B cell (primary cell): ENCODE results near the gene DFFA. TPM values are rescaled to one million over a fixed set of nuclear protein-coding genes. Genes with fewer than 3 reads are reported as not detected.

Experiments used
- ATAC-seq: fragments of 200-7000 bp; cut with Tn5 transposase; one replicate; pipeline ENCODE4 v1.10.0; 2021; ENCODE audit warnings: low read depth, mild to moderate bottlenecking, moderate number of reproducible peaks, moderate library complexity
- CTCF ChIA-PET: fragments of 350-600 bp; sonication (Branson Sonifier 250); formaldehyde crosslinking; loops from one replicate; lab custom pipeline; 2021; ENCODE audit warnings: antibody characterized with exemption, inconsistent platforms; lab: Charles Lee
- POLR2A ChIA-PET: fragments of 350-600 bp; sonication (Branson Sonifier 250); formaldehyde crosslinking; loops from one replicate; lab custom pipeline; 2021; ENCODE audit warnings: antibody characterized with exemption; lab: Charles Lee
- DNase-seq: peaks from one replicate; pipeline ENCODE4 v3.0.0; 2013
- H2AFZ ChIP-seq: 2 replicates; pipeline ENCODE4 v1.6.1; 2012; ENCODE audit warnings: mild to moderate bottlenecking, low read depth, low read length; ENCODE audit not compliant: insufficient read depth, poor library complexity, severe bottlenecking
- H3K27ac ChIP-seq, 2 donors: 1 replicate in 1 of 2; 2 replicates in 1 of 2; pipeline ENCODE4 v1.5.1; 2012 to 2013; ENCODE audit warnings: low read length in 2 of 2, mild to moderate bottlenecking in 2 of 2, moderate library complexity in 1 of 2
- H3K27me3 ChIP-seq, 4 experiments: fragments of 200-600 bp in 1 of 4; sonication (generic) in 1 of 4; replicated peaks in 1 of 4; 1 replicate in 2 of 4; 2 replicates in 2 of 4; pipeline versions ENCODE4 v1.6.1 to v1.7.0; 2013 to 2016; ENCODE audit warnings: low read length in 3 of 4, mild to moderate bottlenecking in 2 of 4, mixed read lengths in 1 of 4, moderate library complexity in 1 of 4; ENCODE audit not compliant: insufficient read depth in 4 of 4, control insufficient read depth in 3 of 4; ENCODE audit errors: control extremely low read depth in 1 of 4
- H3K36me3 ChIP-seq, 2 experiments: replicated peaks in 1 of 2; 1 replicate in 1 of 2; 2 replicates in 1 of 2; pipeline versions ENCODE4 v1.6.1 to v1.7.1; 2013; ENCODE audit warnings: low read length in 1 of 2; ENCODE audit not compliant: insufficient read depth in 2 of 2, control insufficient read depth in 1 of 2; ENCODE audit errors: control extremely low read depth in 1 of 2, extremely low read depth in 1 of 2
- H3K4me1 ChIP-seq, 2 donors: fragments of 200-600 bp in 1 of 2; sonication (generic) in 1 of 2; 1 replicate in 1 of 2; 2 replicates in 1 of 2; pipeline versions ENCODE4 v1.5.1 to v1.6.1; 2013 to 2017; ENCODE audit warnings: low read length in 2 of 2; ENCODE audit not compliant: control insufficient read depth in 2 of 2, insufficient read depth in 2 of 2
- H3K4me2 ChIP-seq: replicated peaks from 2 replicates; pipeline ENCODE3; 2012; ENCODE audit warnings: mild to moderate bottlenecking, low read depth, low read length; ENCODE audit not compliant: poor library complexity, severe bottlenecking
- H3K4me3 ChIP-seq, 5 experiments: fragments of 200-600 bp in 1 of 5; sonication (generic) in 1 of 5; 1 replicate in 3 of 5; 2 replicates in 2 of 5; pipeline versions ENCODE4 v1.5.1 to v1.7.0; 2011 to 2016; ENCODE audit warnings: low read length in 4 of 5, mild to moderate bottlenecking in 4 of 5, low read depth in 2 of 5, control low read depth in 1 of 5, moderate library complexity in 1 of 5; ENCODE audit not compliant: insufficient read depth in 1 of 5; ENCODE audit errors: control extremely low read depth in 1 of 5, extremely low read depth in 1 of 5
- H3K79me2 ChIP-seq: fragments of 200-600 bp; sonication (generic); one replicate; pipeline ENCODE4 v1.6.0; 2016; ENCODE audit warnings: low read length; ENCODE audit not compliant: control insufficient read depth, insufficient read depth
- H3K9ac ChIP-seq: fragments of 200-600 bp; sonication (generic); 2 replicates; pipeline ENCODE4 v1.6.1; 2017; ENCODE audit warnings: mild to moderate bottlenecking, low read length, moderate library complexity
- H3K9me3 ChIP-seq, 3 donors: one replicate each; pipeline versions ENCODE4 v1.6.1 to v1.7.1; 2013; ENCODE audit warnings: low read length in 2 of 3; ENCODE audit not compliant: control insufficient read depth in 2 of 3, insufficient read depth in 1 of 3; ENCODE audit errors: control extremely low read depth in 1 of 3
- H4K20me1 ChIP-seq: 2 replicates; pipeline ENCODE4 v1.6.0; 2012; ENCODE audit warnings: mild to moderate bottlenecking, low read length; ENCODE audit not compliant: insufficient read depth, control insufficient read depth, poor library complexity, severe bottlenecking
- H3K27ac Mint-ChIP-seq: one replicate; pipeline ENCODE4 v1.8.0; 2021; ENCODE audit warnings: mixed read lengths
- H3K27me3 Mint-ChIP-seq: one replicate; pipeline ENCODE4 v1.8.0; 2021; ENCODE audit warnings: mixed read lengths
- H3K4me1 Mint-ChIP-seq: one replicate; pipeline ENCODE4 v1.8.0; 2021; ENCODE audit warnings: mixed read lengths
- H3K4me3 Mint-ChIP-seq: one replicate; pipeline ENCODE4 v1.8.0; 2021; ENCODE audit warnings: mixed read lengths
- H3K9me3 Mint-ChIP-seq: one replicate; pipeline ENCODE4 v1.8.0; 2022; ENCODE audit warnings: mixed read lengths; ENCODE audit not compliant: insufficient read depth
- CTCF ChIP-seq: fragments of 200-600 bp; IDR thresholded peaks from one replicate; pipeline ENCODE4 v1.8.0; 2022; ENCODE audit warnings: antibody characterized with exemption, mild to moderate bottlenecking
- EZH2 ChIP-seq: IDR thresholded peaks from 2 replicates; pipeline ENCODE4 v1.6.1; 2012; ENCODE audit warnings: borderline replicate concordance, low read depth, mild to moderate bottlenecking, moderate library complexity, low read length; ENCODE audit not compliant: insufficient read depth, poor library complexity, severe bottlenecking
- WGBS: methylation state at CpG from one replicate; pipeline ENCODE4 v1.1.5; 2013; ENCODE audit warnings: missing lambda C conversion rate; ENCODE audit not compliant: insufficient coverage; 5-methylcytosine and 5-hydroxymethylcytosine counted together
- intact Hi-C: fragments of 100-400 bp; cut with micrococcal nuclease; formaldehyde crosslinking; loops from one replicate; pipeline ENCODE4 v1.10.0; 2022
- polyA plus RNA-seq: library from polyadenylated mRNA; depleted of rRNA; stranded (reverse); fragments of >200 nt; gene quantifications from 2 replicates; pipeline ENCODE4 v1.2.3, GENCODE V29; 2012
- total RNA-seq, 2 donors: library from RNA; stranded (reverse); fragments of 120-200 nt in 1 of 2; gene quantifications; 1 replicate in 1 of 2; 2 replicates in 1 of 2; pipeline versions ENCODE4 v1.2.3 to v1.2.4, GENCODE V29; 2013 to 2022

Gene DFFA
- total and polyA plus RNA-seq, 2 donors (not counting 1 experiment from before 2014, with no cell fraction given): 12.0 to 30.7 TPM

GRCh38 chr1:10475510-10475909, 3.2 kb upstream of the DFFA start:
- Histone ChIP-seq H3K9me3 (peaks cover 0 to 7% (median 0%) of the 10 kb centered on the region in 3 donors), H3K27me3 (no peaks in the 10 kb centered on the region), H3K79me2 (peaks cover 58% of the 10 kb centered on the region), H3K9ac (peak overlapping the region; percentile 73), H4K20me1 (no peaks in the 10 kb centered on the region), H2AFZ (peak overlapping the region; percentile 76), H3K4me2 (peak overlapping the region; percentile 89), H3K36me3 (no peaks in the 10 kb centered on the region), H3K4me3 (peak overlapping the region; percentile 37 to 86 (median 70)), H3K27ac (peak overlapping the region; percentile 69 to 72), H3K4me1 (peaks cover 34 to 44% of the 10 kb centered on the region in 2 donors)
- no peaks in the 10 kb centered on the region for H3K27me3 Mint-ChIP-seq
- ATAC-seq (no peak), DNase-seq (no peak)
- 1% methylated on average over 7 of the region's 13 CpGs for WGBS
- intact Hi-C loops: loop anchor here (2.0 to 10.0 kb wide), 3 partner anchors 265 to 1329 kb away; partner anchors contain the start of genes CLCN6, CTNNBIP1, KIF1B and MTHFR
- peaks cover 51% of the 10 kb centered on the region for H3K4me1 Mint-ChIP-seq
- TF ChIP-seq CTCF (no peak), EZH2 (no peak)
- H3K4me3 Mint-ChIP-seq: peak overlapping the region; percentile 92
- ChIA-PET CTCF (interaction anchor here (1.0 to 1.3 kb wide), 3 partner anchors 18 to 265 kb away, joined by 3 to 5 read pairs (median 4); partner anchors contain the start of gene KIF1B), POLR2A (interaction anchor here (1.0 kb wide), 1 partner anchor 45 kb away, joined by 5 read pairs; the partner anchor contains the start of gene CENPS)
- peak overlapping the region; percentile 89 for H3K27ac Mint-ChIP-seq
- H3K9me3 Mint-ChIP-seq: no peaks in the 10 kb centered on the region
